GM19193 (cell line): ENCODE measurements around the gene FADS6.

ENCODE experiments used
- POLR2A ChIP-seq: IDR thresholded peaks from 4 replicates; pipeline ENCODE4 v1.6.1; 2011; ENCODE audit not compliant: insufficient read depth, insufficient read length; ENCODE audit errors: extremely low read depth

The FADS6 gene

DNA sequence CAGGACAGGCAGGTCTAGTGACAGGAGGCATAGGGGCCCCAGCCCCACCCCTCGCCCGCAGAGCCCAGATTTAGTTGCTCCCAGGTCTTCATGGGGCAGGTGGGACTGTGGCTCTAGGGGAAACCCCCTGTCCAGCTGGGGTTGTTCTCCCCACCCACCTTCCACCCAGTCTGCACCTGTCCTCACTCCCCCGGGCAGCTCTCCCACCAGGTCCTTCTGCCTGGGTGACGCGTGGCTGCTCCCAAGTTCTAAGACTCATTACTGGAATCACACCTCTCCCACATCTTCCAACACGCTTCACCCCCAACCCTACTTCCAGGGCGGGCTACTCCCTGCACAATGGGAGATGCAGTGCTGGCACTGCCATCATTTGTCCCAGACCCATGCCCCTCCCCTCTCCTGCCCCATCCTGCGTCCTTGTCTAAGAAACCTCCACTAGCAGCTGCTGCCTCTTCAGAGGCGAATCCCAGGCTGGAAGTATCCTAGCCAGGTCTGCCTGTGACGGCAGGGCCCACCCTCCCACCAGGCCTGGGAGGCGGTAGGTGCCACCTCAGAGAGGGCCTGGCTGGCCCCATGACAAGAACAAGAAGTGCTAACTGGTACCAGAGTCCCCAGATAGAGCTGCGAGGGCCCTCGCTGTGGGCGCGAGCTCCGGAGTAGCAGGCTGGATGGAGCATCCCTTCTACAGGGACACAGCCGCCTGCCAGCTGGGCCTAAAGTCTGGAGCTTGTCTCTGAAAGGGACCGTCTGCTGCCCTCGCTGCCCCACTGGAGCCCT, 56.6 kb downstream of the FADS6 start:
- no peak for TF ChIP-seq POLR2A

DNA sequence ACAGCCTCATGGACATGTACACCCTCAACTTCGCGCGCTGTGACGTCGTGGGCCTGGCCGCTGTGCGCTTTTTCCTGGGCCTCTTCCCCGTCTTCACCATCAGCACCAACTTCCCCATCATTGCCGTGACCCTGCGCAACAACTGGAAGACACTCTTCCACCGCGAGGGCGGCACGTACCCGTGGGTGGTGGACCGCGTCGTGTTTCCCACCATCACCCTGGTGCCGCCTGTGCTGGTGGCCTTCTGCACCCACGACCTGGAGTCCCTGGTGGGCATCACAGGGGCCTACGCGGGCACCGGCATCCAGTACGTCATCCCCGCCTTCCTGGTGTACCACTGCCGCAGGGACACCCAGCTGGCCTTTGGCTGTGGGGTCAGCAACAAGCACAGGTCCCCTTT, 57.2 kb downstream of the FADS6 start:
- no peak for TF ChIP-seq POLR2A

DNA sequence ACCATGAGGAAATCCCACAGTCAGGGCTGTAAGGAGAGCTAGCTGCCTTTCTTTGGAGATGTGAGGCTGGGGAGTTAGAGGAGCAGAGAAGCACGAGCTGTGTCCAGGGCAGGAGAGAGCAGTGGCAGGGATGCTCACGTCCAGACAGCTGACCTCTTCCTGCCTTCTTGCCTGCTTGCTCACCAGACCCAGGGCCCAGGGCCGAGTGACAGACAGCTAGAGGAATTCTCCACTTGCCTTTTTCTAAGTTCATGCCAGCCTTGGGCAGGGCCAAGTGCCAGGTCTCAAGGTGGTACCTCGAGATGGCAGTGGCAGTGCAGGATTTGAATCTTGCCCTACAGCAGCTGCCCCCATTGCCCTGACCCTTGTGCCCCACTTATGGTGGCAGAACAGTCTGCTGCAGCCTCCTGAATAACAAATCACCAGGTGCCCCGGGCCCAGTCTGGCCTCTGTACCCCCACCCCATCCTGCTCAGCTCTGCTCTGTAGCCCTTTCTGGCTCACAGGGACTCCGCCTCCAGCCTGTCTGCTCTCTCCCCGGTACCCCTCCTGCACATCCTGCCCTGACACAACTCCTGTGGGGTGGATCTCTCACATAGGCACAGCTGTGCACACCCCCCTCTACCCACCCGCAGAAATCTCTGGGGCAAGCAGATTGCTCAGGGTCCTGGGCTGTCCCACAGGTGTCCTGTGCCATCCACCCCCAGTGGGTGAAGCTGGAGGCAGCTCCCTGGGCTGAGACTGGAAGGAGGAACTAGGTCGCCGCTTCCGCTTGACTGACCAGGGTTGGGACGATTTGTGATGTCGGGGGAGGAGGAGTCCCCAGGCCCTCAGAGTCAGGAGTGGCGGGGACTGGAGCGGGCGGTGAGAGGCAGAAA, 59.7 kb downstream of the FADS6 start:
- no peak for TF ChIP-seq POLR2A

DNA sequence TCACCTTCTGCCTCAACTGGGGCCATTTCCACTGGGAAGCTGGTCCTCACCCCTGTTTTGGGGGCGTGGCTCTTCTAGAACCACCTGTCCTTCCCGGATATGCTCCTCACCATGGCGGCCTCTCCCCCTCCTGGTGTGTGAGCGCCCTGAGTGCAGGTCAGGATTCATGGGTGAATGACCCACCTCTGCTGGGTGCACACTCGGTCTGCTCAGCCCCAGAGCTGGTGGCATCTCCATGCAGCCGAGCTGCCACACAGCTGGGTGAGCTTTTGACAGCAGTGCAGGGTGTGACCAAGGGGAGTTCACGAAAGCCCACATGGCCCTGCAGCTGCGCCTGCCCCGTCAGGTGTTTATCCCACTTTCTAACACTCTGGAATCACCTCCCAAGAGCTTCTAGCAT, 61.0 kb downstream of the FADS6 start:
- no peak for TF ChIP-seq POLR2A

DNA sequence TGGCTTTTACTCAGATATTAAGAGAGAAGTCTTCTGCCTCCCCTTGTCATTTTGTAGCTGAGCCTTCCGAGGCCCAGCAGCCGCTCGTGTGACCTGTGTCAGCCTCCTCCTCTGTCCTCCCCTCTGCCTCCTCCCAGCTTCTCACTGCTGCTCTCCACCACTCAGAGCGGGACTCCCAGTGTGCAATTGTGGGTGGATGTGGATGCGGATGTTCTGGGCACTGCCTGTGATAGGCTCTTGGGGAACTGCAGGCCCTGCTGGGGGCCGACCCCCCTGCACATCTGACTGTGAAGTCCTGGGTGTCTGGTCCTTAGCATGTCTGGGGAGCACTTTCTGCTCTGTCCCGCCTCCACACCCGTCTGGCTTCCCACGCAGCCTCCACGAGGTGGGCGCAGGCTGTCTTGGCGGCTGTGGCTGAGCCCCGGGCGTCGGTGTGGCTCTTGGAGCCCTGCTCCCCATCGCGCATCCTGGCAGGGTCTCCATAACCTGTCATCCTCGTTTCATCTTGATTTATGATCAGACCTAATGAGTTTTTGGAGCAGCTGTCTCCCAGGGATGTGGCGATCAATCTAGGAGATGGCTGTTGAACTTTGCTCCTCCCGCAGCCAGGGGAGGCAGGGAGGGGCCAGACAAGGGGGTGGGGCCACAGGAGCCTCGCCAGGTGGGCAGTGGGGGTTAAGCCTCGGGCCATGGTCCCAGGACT, 61.8 kb downstream of the FADS6 start:
- no peak for TF ChIP-seq POLR2A

DNA sequence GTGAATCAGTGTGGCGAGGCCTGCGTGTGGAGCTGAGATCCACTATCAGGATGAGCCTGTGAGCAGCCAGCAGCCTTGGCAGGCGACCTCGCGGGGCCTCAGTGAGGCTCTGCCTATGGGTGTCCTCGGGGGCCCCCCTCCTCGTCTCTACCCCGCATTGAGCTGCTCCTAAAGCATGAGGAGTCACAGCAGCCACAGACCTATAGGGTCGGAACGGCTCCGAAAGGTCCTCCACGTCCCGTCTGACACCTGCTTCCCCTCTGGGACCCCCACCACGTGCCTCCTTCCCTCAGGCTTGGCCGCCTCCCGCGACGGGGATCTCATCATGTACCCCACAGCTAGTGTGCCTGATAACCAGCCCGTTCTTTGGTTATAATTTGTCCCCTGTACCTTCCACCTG, 62.6 kb downstream of the FADS6 start:
- no peak for TF ChIP-seq POLR2A

DNA sequence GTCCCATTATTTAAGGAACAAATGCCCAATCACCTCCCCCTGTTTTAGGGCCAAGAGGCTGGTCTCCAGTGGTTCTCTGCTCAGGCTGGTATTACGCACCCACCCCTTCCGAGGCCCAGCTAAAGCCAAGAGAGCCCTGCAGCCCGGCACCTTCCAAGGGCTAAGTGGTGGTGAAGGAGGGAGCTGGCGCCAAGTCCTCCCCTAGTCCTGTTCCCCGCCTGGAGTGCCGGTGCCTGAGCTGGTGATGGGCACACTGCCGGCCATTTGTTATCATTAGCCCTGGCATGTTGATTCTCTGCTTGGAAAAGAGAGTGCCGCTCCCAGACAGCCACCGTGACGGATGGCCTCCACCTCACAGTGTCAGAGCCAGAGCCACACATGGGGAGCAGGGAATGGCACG, 65.6 kb downstream of the FADS6 start:
- TF ChIP-seq POLR2A, result no peak
